ENCODE results near the gene STAB2. TPM values are rescaled to one million over a fixed set of nuclear protein-coding genes. Genes with fewer than 3 reads are reported as not detected.

The STAB2 gene
- total and polyA plus RNA-seq, 2 of the 4 experiments (the other 2 are of a cell fraction): not detected

GRCh38 chr12:103728323-103728722 is 141.2 kb downstream of the STAB2 start:
- Histone ChIP-seq H2AFZ (replicated peaks; ENCODE audit: low read length, poor library complexity) (no peak overlapping the region), H3K14ac (replicated peaks; ENCODE audit: low read depth, low read length) (no peak overlapping the region), H4K5ac (ENCODE audit: low read depth, low read length) (no peak overlapping the region), H2BK20ac (ENCODE audit: low read depth, low read length) (no peak overlapping the region), H4K91ac (ENCODE audit: insufficient read depth, low read depth, low read length) (no peak overlapping the region), H3K36me3 (ENCODE audit: control insufficient read depth, insufficient read depth, low read length) (no peaks in the 10 kb centered on the region), H4K20me1 (ENCODE audit: insufficient read depth, low read length) (no peaks in the 10 kb centered on the region), H4K8ac (ENCODE audit: low read depth in 2 of 2, low read length in 2 of 2) (no peak overlapping the region), H3K27me3 (ENCODE audit: control insufficient read depth, insufficient read depth, low read length) (peaks cover 8% of the 10 kb centered on the region), H3K18ac (ENCODE audit: low read depth, low read length) (no peak overlapping the region), H3K23ac (ENCODE audit: low read depth, low read length) (no peak overlapping the region), H2AK5ac (ENCODE audit: low read depth, low read length) (no peak overlapping the region), H2AK9ac (replicated peaks; ENCODE audit: low read depth, low read length, poor library complexity) (no peak overlapping the region), H3K79me1 (ENCODE audit: low read depth in 1 of 2, low read length in 2 of 2) (no peaks in the 10 kb centered on the region), H2BK5ac (ENCODE audit: low read depth, low read length, poor library complexity, severe bottlenecking) (no peak overlapping the region), H2BK15ac (ENCODE audit: low read depth, low read length) (no peak overlapping the region), H3K4me2 (ENCODE audit: low read depth, low read length) (no peak overlapping the region), H3K9me3 (ENCODE audit: control insufficient read depth, insufficient read depth, low read length) (no peaks in the 10 kb centered on the region; the same call in 1 of the 2 replicates), H2BK120ac (ENCODE audit: low read depth, low read length) (no peak overlapping the region), H3K9me1 (ENCODE audit: insufficient read depth, low read length) (no peaks in the 10 kb centered on the region; the same call in 1 of the 2 replicates), H3K27ac (ENCODE audit: insufficient read depth, low read length) (no peak overlapping the region), H3K56ac (ENCODE audit: extremely low read depth, insufficient read depth, low read length) (no peak overlapping the region), H3K9ac (ENCODE audit: low read depth, low read length) (no peak overlapping the region), H3K4me3 (ENCODE audit: insufficient read depth, low read depth, low read length) (no peak overlapping the region), H3K4me1 (ENCODE audit: control insufficient read depth, insufficient read depth, low read length) (no peaks in the 10 kb centered on the region), H3K4ac (ENCODE audit: low read depth, low read length) (no peak overlapping the region)
- intact Hi-C loops (cut with micrococcal nuclease) (no loop called here), in situ Hi-C loops (cut with MboI; ENCODE audit: low sequenced_read_pairs) (no loop called here), dilution Hi-C loops (cut with HindIII; ENCODE audit: low sequenced_read_pairs, unreplicated experiment) (no loop called here)
- 60% methylated on average over 1 of the region's 4 CpGs; no CpG with 5 or more reads in 1 of the 2 experiments for WGBS, 2 experiments (ENCODE audit: extremely low coverage in 2 of 2, insufficient read length in 1 of 2)
- TF ChIP-seq MXI1 (IDR thresholded peaks at IDR 0.05; ENCODE audit: borderline replicate concordance, low read depth, low read length) (no peak), CEBPB (IDR thresholded peaks at IDR 0.05; ENCODE audit: low read depth, low read length) (peak; percentile 75), RAD21 (IDR thresholded peaks at IDR 0.05; ENCODE audit: low read length) (no peak), CHD1 (IDR thresholded peaks at IDR 0.05; ENCODE audit: low read depth, low read length) (no peak), MAFK (IDR thresholded peaks at IDR 0.05; ENCODE audit: low read depth, low read length) (no peak), SMC3 (IDR thresholded peaks at IDR 0.05; ENCODE audit: low read depth, low read length) (no peak), NFE2L2 (IDR thresholded peaks at IDR 0.05; ENCODE audit: low read depth, low read length) (no peak), RFX5 (IDR thresholded peaks at IDR 0.05; ENCODE audit: low read depth, low read length) (no peak)
- POLR2A ChIA-PET (ENCODE audit: unreplicated experiment): no interaction called here
- DNase-seq (peak; percentile 42), ATAC-seq (ENCODE audit: low read depth) (peak; percentile 51)
- CTCF ChIA-PET: no interaction called here
- no TSS peak for BruUV-seq (replicated peaks)
